Measurements from ENCODE around the gene MAPK1.

DNA sequence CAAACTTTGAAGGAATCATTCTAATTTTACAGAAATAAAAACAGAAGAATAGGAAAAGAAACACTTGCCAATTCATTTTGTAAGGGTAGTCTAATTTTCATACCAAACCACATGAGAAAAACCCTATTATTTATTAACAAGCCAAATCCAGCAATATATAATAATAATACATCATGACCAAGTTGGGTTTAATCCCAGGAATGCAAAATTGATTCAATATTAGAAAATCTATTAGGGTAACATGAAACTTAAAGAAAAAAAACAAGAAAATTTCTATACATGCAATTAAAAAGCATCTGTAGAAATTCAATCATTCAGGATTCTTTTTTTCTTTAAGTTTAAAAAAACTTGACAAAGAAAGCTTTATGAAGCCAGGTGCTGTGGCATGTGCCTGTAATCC is 16.8 kb downstream of the MAPK1 start:
- TF ChIP-seq, protein P1, sequence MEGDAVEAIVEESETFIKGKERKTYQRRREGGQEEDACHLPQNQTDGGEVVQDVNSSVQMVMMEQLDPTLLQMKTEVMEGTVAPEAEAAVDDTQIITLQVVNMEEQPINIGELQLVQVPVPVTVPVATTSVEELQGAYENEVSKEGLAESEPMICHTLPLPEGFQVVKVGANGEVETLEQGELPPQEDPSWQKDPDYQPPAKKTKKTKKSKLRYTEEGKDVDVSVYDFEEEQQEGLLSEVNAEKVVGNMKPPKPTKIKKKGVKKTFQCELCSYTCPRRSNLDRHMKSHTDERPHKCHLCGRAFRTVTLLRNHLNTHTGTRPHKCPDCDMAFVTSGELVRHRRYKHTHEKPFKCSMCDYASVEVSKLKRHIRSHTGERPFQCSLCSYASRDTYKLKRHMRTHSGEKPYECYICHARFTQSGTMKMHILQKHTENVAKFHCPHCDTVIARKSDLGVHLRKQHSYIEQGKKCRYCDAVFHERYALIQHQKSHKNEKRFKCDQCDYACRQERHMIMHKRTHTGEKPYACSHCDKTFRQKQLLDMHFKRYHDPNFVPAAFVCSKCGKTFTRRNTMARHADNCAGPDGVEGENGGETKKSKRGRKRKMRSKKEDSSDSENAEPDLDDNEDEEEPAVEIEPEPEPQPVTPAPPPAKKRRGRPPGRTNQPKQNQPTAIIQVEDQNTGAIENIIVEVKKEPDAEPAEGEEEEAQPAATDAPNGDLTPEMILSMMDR (conservative IDR thresholded peaks at IDR 0.05; ENCODE audit: low read length) = no peak
- TF ChIP-seq EZH2phosphoT487 (IDR thresholded peaks at IDR 0.05; ENCODE audit: borderline replicate concordance, low read depth, low read length) = no peak
